ENCODE results near the gene SHOC2. TPM values are rescaled to one million over a fixed set of nuclear protein-coding genes. Genes with fewer than 3 reads are reported as not detected.

SHOC2 gene
- total and polyA plus RNA-seq, 2 donors (not counting 1 experiment from before 2014, with no cell fraction given): 45.3 to 83.6 TPM

GRCh38 chr10:110959379-110960332, 40.3 kb downstream of the SHOC2 start:
- Histone ChIP-seq H3K79me2 (ENCODE audit: control insufficient read depth, insufficient read depth, low read length) (peaks cover 38% of the 10 kb centered on the region), H4K20me1 (ENCODE audit: control insufficient read depth, extremely low read depth, insufficient read depth, low read length) (no peaks in the 10 kb centered on the region), H3K4me1 (ENCODE audit: control insufficient read depth, extremely low read depth, insufficient read depth, low read length) (no peaks in the 10 kb centered on the region), H3K4me2 (ENCODE audit: extremely low read depth, insufficient read depth, low read length) (peak overlapping the region; percentile 17), H3K4me3 (replicated peaks in 1 of 4; ENCODE audit: control extremely low read depth in 1 of 4, insufficient read depth in 1 of 4, low read depth in 3 of 4, low read length in 4 of 4) (no peak overlapping the region), H2AFZ (ENCODE audit: low read length) (no peak overlapping the region), H3K9me3 (ENCODE audit: control insufficient read depth, insufficient read depth, low read depth, low read length) (no peaks in the 10 kb centered on the region), H3K27me3 (ENCODE audit: control insufficient read depth, insufficient read depth, low read length) (no peaks in the 10 kb centered on the region), H3K36me3 (ENCODE audit: control insufficient read depth, insufficient read depth, low read length) (no peaks in the 10 kb centered on the region), H3K27ac (ENCODE audit: insufficient read depth, low read length) (no peak overlapping the region), H3K9ac (ENCODE audit: insufficient read depth, low read length) (no peak overlapping the region)
- no peak for TF ChIP-seq EZH2 (IDR thresholded peaks at IDR 0.05; ENCODE audit: low read length, missing control alignments)
- TF ChIP-seq, protein P1, sequence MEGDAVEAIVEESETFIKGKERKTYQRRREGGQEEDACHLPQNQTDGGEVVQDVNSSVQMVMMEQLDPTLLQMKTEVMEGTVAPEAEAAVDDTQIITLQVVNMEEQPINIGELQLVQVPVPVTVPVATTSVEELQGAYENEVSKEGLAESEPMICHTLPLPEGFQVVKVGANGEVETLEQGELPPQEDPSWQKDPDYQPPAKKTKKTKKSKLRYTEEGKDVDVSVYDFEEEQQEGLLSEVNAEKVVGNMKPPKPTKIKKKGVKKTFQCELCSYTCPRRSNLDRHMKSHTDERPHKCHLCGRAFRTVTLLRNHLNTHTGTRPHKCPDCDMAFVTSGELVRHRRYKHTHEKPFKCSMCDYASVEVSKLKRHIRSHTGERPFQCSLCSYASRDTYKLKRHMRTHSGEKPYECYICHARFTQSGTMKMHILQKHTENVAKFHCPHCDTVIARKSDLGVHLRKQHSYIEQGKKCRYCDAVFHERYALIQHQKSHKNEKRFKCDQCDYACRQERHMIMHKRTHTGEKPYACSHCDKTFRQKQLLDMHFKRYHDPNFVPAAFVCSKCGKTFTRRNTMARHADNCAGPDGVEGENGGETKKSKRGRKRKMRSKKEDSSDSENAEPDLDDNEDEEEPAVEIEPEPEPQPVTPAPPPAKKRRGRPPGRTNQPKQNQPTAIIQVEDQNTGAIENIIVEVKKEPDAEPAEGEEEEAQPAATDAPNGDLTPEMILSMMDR (conservative IDR thresholded peaks at IDR 0.05 in 1 of 2, IDR thresholded peaks at IDR 0.05 in 1 of 2; ENCODE audit: low read depth in 1 of 2, low read length in 2 of 2): no peak
- DNase-seq (ENCODE audit: low read depth in 2 of 2): peak in 1 of 2 donors; percentile 31

DNA sequence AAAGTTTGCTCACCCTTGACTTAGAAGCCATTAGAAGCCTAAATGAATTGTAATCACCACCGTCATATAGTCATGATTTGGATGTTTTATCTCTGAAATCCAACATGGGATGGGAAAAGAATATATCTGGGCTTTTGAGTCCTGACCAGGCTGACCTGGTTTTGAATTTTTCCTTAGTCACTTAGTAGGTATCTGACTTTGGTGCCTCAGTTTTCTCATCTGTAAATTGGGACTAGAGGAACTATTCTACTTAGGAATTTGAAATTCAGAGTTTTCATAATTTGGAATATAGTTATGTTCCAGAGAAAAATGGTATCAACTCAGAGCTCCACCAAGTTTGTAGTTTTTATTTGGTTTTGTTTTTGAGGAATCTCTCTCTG, 40.9 kb downstream of the SHOC2 start:
- no peaks in the 10 kb centered on the region for H3K9me3 ChIP-seq (ENCODE audit: control insufficient read depth, insufficient read depth, low read depth, low read length)
- no peak overlapping the region for H2AFZ ChIP-seq (ENCODE audit: low read length)
- H4K20me1 ChIP-seq (ENCODE audit: control insufficient read depth, extremely low read depth, insufficient read depth, low read length): no peaks in the 10 kb centered on the region
- no peak for DNase-seq (ENCODE audit: low read depth in 2 of 2)
- H3K79me2 ChIP-seq (ENCODE audit: control insufficient read depth, insufficient read depth, low read length): peaks cover 39% of the 10 kb centered on the region
- H3K4me3 ChIP-seq (replicated peaks in 1 of 4; ENCODE audit: control extremely low read depth in 1 of 4, insufficient read depth in 1 of 4, low read depth in 3 of 4, low read length in 4 of 4): no peak overlapping the region
- no peaks in the 10 kb centered on the region for H3K27me3 ChIP-seq (ENCODE audit: control insufficient read depth, insufficient read depth, low read length)
- TF ChIP-seq EZH2 (IDR thresholded peaks at IDR 0.05; ENCODE audit: low read length, missing control alignments): no peak
- TF ChIP-seq, protein P1 (conservative IDR thresholded peaks at IDR 0.05 in 1 of 2, IDR thresholded peaks at IDR 0.05 in 1 of 2; ENCODE audit: low read depth in 1 of 2, low read length in 2 of 2): no peak
- no peak overlapping the region for H3K4me2 ChIP-seq (ENCODE audit: extremely low read depth, insufficient read depth, low read length)
- no peaks in the 10 kb centered on the region for H3K36me3 ChIP-seq (ENCODE audit: control insufficient read depth, insufficient read depth, low read length)
- no peaks in the 10 kb centered on the region for H3K4me1 ChIP-seq (ENCODE audit: control insufficient read depth, extremely low read depth, insufficient read depth, low read length)
- H3K27ac ChIP-seq (ENCODE audit: insufficient read depth, low read length): no peak overlapping the region
- no peak overlapping the region for H3K9ac ChIP-seq (ENCODE audit: insufficient read depth, low read length)

DNA sequence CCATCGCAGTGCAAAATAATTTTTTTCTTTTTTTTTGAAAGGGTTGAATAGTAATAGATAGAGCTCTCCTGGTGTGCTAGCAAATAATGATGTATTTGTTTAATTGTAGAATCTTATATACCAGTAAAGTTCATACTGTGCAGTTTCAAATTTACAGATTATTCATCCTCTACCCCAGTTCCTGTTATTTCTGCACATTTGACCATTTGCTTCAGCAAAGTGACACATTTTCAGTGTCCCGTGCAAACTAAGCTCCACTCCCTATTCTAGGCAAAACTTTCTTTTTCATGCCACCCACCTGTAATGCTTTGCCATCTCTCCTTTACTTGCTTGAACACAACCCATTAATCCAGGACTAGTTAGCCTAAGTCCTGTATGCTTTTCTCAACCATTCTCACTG, 43.0 kb downstream of the SHOC2 start:
- H3K27me3 ChIP-seq (ENCODE audit: control insufficient read depth, insufficient read depth, low read length): no peaks in the 10 kb centered on the region
- no peak overlapping the region for H2AFZ ChIP-seq (ENCODE audit: low read length)
- DNase-seq (ENCODE audit: low read depth in 2 of 2): no peak
- H3K27ac ChIP-seq (ENCODE audit: insufficient read depth, low read length): no peak overlapping the region
- no peak overlapping the region for H3K9ac ChIP-seq (ENCODE audit: insufficient read depth, low read length)
- H3K4me2 ChIP-seq (ENCODE audit: extremely low read depth, insufficient read depth, low read length): no peak overlapping the region
- peaks cover 2% of the 10 kb centered on the region for H3K4me1 ChIP-seq (ENCODE audit: control insufficient read depth, extremely low read depth, insufficient read depth, low read length)
- no peaks in the 10 kb centered on the region for H3K36me3 ChIP-seq (ENCODE audit: control insufficient read depth, insufficient read depth, low read length)
- no peak overlapping the region for H3K4me3 ChIP-seq (replicated peaks in 1 of 4; ENCODE audit: control extremely low read depth in 1 of 4, insufficient read depth in 1 of 4, low read depth in 3 of 4, low read length in 4 of 4)
- H3K79me2 ChIP-seq (ENCODE audit: control insufficient read depth, insufficient read depth, low read length): peaks cover 41% of the 10 kb centered on the region
- TF ChIP-seq, protein P1 (conservative IDR thresholded peaks at IDR 0.05 in 1 of 2, IDR thresholded peaks at IDR 0.05 in 1 of 2; ENCODE audit: low read depth in 1 of 2, low read length in 2 of 2): no peak
- TF ChIP-seq EZH2 (IDR thresholded peaks at IDR 0.05; ENCODE audit: low read length, missing control alignments): no peak
- no peaks in the 10 kb centered on the region for H3K9me3 ChIP-seq (ENCODE audit: control insufficient read depth, insufficient read depth, low read depth, low read length)
- H4K20me1 ChIP-seq (ENCODE audit: control insufficient read depth, extremely low read depth, insufficient read depth, low read length): no peaks in the 10 kb centered on the region
